Endothelial cell of umbilical vein (primary cell): ENCODE measurements around the gene DNAJB11. TPM values are rescaled to one million over a fixed set of nuclear protein-coding genes. Genes with fewer than 3 reads are reported as not detected.
"Not testable (repeated sequence)": the region's sequence is repeated elsewhere in the genome, so short reads cannot be mapped to it uniquely, and the experiment has no call there.

Experiments
- BruUV-seq: library from RNA; stranded (reverse); fragments of 400-500 nt; replicated peaks from 2 replicates; lab custom pipeline; 2021; lab: Mats Ljungman, UMichigan
- CTCF ChIA-PET: fragments of 300-600, 350-600 bp; sonication (Branson Sonifier 250); formaldehyde crosslinking; loops from one replicate; lab custom pipeline; 2021; ENCODE audit warnings: antibody characterized with exemption, inconsistent platforms; lab: Charles Lee
- POLR2A ChIA-PET: fragments of 300-600, 350-600 bp; sonication (Branson Sonifier 250); formaldehyde crosslinking; loops from one replicate; lab custom pipeline; 2021; ENCODE audit warnings: antibody characterized with exemption, inconsistent platforms; lab: Charles Lee
- DNase-seq: peaks from one replicate; pipeline ENCODE4 v3.0.0-alpha.2; 2011; ENCODE audit warnings: low read depth, low spot score
- FAIRE-seq: peaks from 2 replicates; lab custom pipeline; 2011; peaks lifted over from hg19 to GRCh38; lab: Jason Lieb, UNC
- H2AFZ ChIP-seq: 2 replicates; pipeline ENCODE4 v1.6.0; 2012; ENCODE audit warnings: low read depth, low read length, control low read depth, inconsistent platforms
- H3K27ac ChIP-seq: 2 replicates; pipeline ENCODE4 v1.5.1; 2011; ENCODE audit warnings: low read depth, mild to moderate bottlenecking, control low read depth, low read length, moderate library complexity; ENCODE audit not compliant: insufficient read depth
- H3K27me3 ChIP-seq, 2 experiments: 2 replicates each; pipeline versions ENCODE4 v1.6.0 to v1.6.1; 2011; ENCODE audit warnings: low read length in 2 of 2, mixed read lengths in 1 of 2; ENCODE audit not compliant: control insufficient read depth in 2 of 2, insufficient read depth in 2 of 2
- H3K36me3 ChIP-seq, 2 experiments: 2 replicates in 1 of 2; 3 replicates in 1 of 2; pipeline ENCODE4 v1.5.1; 2011; ENCODE audit warnings: low read length in 2 of 2, mild to moderate bottlenecking in 1 of 2, moderate library complexity in 1 of 2; ENCODE audit not compliant: control insufficient read depth in 2 of 2, insufficient read depth in 2 of 2; ENCODE audit errors: extremely low read depth in 1 of 2
- H3K4me1 ChIP-seq: 3 replicates; pipeline ENCODE4 v1.5.1; 2011; ENCODE audit warnings: mild to moderate bottlenecking, low read length; ENCODE audit not compliant: control insufficient read depth, insufficient read depth; ENCODE audit errors: extremely low read depth
- H3K4me2 ChIP-seq: 2 replicates; pipeline ENCODE4 v1.6.1; 2011; ENCODE audit warnings: low read length, control low read depth, mixed read lengths; ENCODE audit not compliant: insufficient read depth
- H3K4me3 ChIP-seq, 3 experiments: fragments of 200-600 bp in 1 of 3; sonication (generic), shearing (Covaris generic) in 1 of 3; replicated peaks in 1 of 3; 2 replicates each; pipeline ENCODE4 v1.5.1; 2011 to 2016; ENCODE audit warnings: control low read depth in 3 of 3, low read length in 3 of 3, mild to moderate bottlenecking in 2 of 3, inconsistent platforms in 1 of 3, low read depth in 1 of 3, moderate library complexity in 1 of 3; ENCODE audit not compliant: insufficient read depth in 1 of 3
- H3K79me2 ChIP-seq: 2 replicates; pipeline ENCODE4 v1.6.0; 2012; ENCODE audit warnings: low read length, inconsistent platforms; ENCODE audit not compliant: control insufficient read depth, insufficient read depth
- H3K9ac ChIP-seq: replicated peaks from 2 replicates; pipeline ENCODE3; 2011; ENCODE audit warnings: low read length, control low read depth; ENCODE audit not compliant: insufficient read depth; ENCODE audit errors: extremely low read depth
- H3K9me1 ChIP-seq: replicated peaks from 3 replicates; pipeline ENCODE4 v1.6.0; 2011; ENCODE audit warnings: mild to moderate bottlenecking, low read length; ENCODE audit not compliant: control insufficient read depth, insufficient read depth; ENCODE audit errors: extremely low read depth
- H3K9me3 ChIP-seq: replicated peaks from 2 replicates; pipeline ENCODE4 v1.5.1; 2012; ENCODE audit warnings: low read length, inconsistent platforms; ENCODE audit not compliant: control insufficient read depth, insufficient read depth
- H4K20me1 ChIP-seq: replicated peaks from 2 replicates; pipeline ENCODE3; 2011; ENCODE audit warnings: mild to moderate bottlenecking, low read length; ENCODE audit not compliant: control insufficient read depth, insufficient read depth; ENCODE audit errors: extremely low read depth
- EZH2 ChIP-seq: IDR thresholded peaks from 2 replicates; pipeline ENCODE4 v1.6.1; 2012; ENCODE audit warnings: borderline replicate concordance, low read depth, mild to moderate bottlenecking, moderate library complexity, low read length, inconsistent platforms; ENCODE audit not compliant: severe bottlenecking
- POLR2A ChIP-seq: IDR thresholded peaks from 2 replicates; pipeline ENCODE4 v1.6.1; 2012; ENCODE audit warnings: low read depth, mild to moderate bottlenecking, control low read depth, low read length
- POLR2AphosphoS5 ChIP-seq: IDR thresholded peaks from 2 replicates; pipeline ENCODE4 v1.6.1; 2012; ENCODE audit warnings: low read depth, mild to moderate bottlenecking, control low read depth, low read length, moderate library complexity; ENCODE audit not compliant: insufficient read depth
- dilution Hi-C: fragments of 300-500 bp; cut with MboI; formaldehyde crosslinking; loops from one replicate; pipeline ENCODE4 v1.15.0; 2019; ENCODE audit warnings: low sequenced_read_pairs; ENCODE audit not compliant: extremely low pct_ligation_motif_present
- intact Hi-C: fragments of 100-400 bp; cut with micrococcal nuclease; formaldehyde crosslinking; loops from one replicate; pipeline ENCODE4 v1.10.0; 2022
- polyA plus RNA-seq, 4 experiments: library from polyadenylated mRNA; depleted of rRNA in 3 of 4; stranded (reverse) in 3 of 4; unstranded in 1 of 4; fragments of >200 nt; gene quantifications; 2 replicates each; pipeline versions ENCODE4 v1.2.1 to v1.2.3, GENCODE V29; 2011 to 2012; ENCODE audit warnings: missing spikeins in 1 of 4
- total RNA-seq: library from RNA; stranded (reverse); gene quantifications from 2 replicates; pipeline ENCODE4 v1.2.3, GENCODE V29; 2021

Gene DNAJB11
- total and polyA plus RNA-seq, 2 donors (not counting 3 experiments of a cell fraction or from before 2014, with no cell fraction given), result 39.5 to 87.6 TPM

- H3K36me3 ChIP-seq, result peaks cover 0 to 3% of the 10 kb centered on the region in 2 experiments
- no peak for TF ChIP-seq EZH2
- TF ChIP-seq POLR2AphosphoS5, result peak; percentile 99
- peak; percentile 96 for TF ChIP-seq POLR2A
- no peaks in the 10 kb centered on the region for H3K9me1 ChIP-seq
- peaks cover 18% of the 10 kb centered on the region for H3K4me1 ChIP-seq
- H4K20me1 ChIP-seq, result no peaks in the 10 kb centered on the region
- peak within 1 kb of the TSS; percentile 84 for H3K4me2 ChIP-seq
- H3K9ac ChIP-seq, result peak within 1 kb of the TSS; percentile 86
- H3K27ac ChIP-seq, result peak within 1 kb of the TSS; percentile 54
- TSS peak; percentile 41 for BruUV-seq
- ChIA-PET POLR2A (no interaction called here), CTCF (interaction anchor here (1.2 to 2.1 kb wide), 5 partner anchors 26 to 584 kb away, joined by 3 to 7 read pairs (median 5); no protein-coding TSS in a partner anchor)
- H3K27me3 ChIP-seq, result no peaks in the 10 kb centered on the region
- dilution Hi-C loops, result no loop called here
- peak within 1 kb of the TSS; percentile 79 for H2AFZ ChIP-seq
- intact Hi-C loops, result loop anchor here (2.0 to 5.0 kb wide), 3 partner anchors 26 to 365 kb away; partner anchors contain the start of gene ST6GAL1
- FAIRE-seq, result peak; percentile 85
- no peaks in the 10 kb centered on the region for H3K9me3 ChIP-seq
- peak within 1 kb of the TSS; percentile 68 to 99 (median 84) for H3K4me3 ChIP-seq
- H3K79me2 ChIP-seq, result peaks cover 32% of the 10 kb centered on the region
- peak; percentile 96 for DNase-seq
Observed at GRCh38 chr3:186567072-186567921, 3.2 kb upstream of the DNAJB11 start, which contains the start of gene TBCCD1. TSS of gene TBCCD1 (minus strand) at chr3:186567339. CDS start at chr3:186564329, 3,010 bp downstream.

DNA sequence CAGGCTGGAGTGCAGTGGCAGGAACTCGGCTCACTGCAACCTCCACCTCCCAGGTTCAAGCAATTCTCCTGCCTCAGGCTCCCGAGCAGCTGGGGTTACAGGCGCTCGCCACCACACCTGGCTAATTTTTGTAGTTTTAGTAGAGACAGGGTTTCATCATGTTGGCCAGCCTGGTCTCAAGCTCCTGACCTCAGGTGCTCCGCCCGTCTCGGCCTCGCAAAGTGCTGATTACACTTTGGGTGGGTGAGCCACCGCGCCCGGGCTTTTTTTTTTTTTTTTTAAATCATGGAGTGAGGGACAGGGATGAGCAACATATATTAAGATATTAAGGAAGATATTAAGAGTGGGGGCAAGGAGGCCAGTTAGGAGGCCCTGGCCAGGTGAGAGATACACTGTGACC is 1.2 kb upstream of the DNAJB11 start:
- H4K20me1 ChIP-seq, DNase-seq, H2AFZ ChIP-seq, H3K9me3 ChIP-seq, BruUV-seq, H3K27me3 ChIP-seq, H3K36me3 ChIP-seq, H3K9me1 ChIP-seq, dilution Hi-C loops, H3K9ac ChIP-seq, H3K27ac ChIP-seq, FAIRE-seq: not testable (repeated sequence)
- H3K4me1 ChIP-seq, result peaks cover 18% of the 10 kb centered on the region
- intact Hi-C loops, result loop anchor here (5.0 kb wide), 2 partner anchors 253 to 363 kb away; partner anchors contain the start of gene ST6GAL1
- peak overlapping the region; percentile 80 for H3K4me2 ChIP-seq
- CTCF ChIA-PET, result interaction anchor here (1.8 to 2.1 kb wide), 2 partner anchors 28 to 48 kb away, joined by 5 to 7 read pairs; no protein-coding TSS in a partner anchor
- H3K79me2 ChIP-seq, result peaks cover 24% of the 10 kb centered on the region
- POLR2A ChIA-PET, result interaction anchor here (0.6 kb wide), 1 partner anchor 788 kb away, joined by 5 read pairs; no protein-coding TSS in a partner anchor
- peak overlapping the region in 2 of 3 experiments; percentile 80 to 91 for H3K4me3 ChIP-seq
